HepG2 (cell line): ENCODE results near the gene UBR3. TPM values are rescaled to one million over a fixed set of nuclear protein-coding genes. Genes with fewer than 3 reads are reported as not detected.

Source experiments
- ATAC-seq: fragments of 200-7000 bp; cut with Tn5 transposase; 3 replicates; pipeline ENCODE4 v1.9.1; 2020; ENCODE audit warnings: mild to moderate bottlenecking, moderate library complexity
- BruUV-seq: library from RNA; stranded (reverse); fragments of 400-500 nt; replicated peaks from 2 replicates; lab custom pipeline; 2021; lab: Mats Ljungman, UMichigan
- CTCF ChIA-PET: fragments of 300-600 bp; formaldehyde crosslinking; extraction: SDS; loops from one replicate; lab custom pipeline; 2021; ENCODE audit warnings: low total read pairs, inconsistent platforms, low intra/inter-chr PET ratio; lab: Yijun Ruan, JAX
- POLR2A ChIA-PET: fragments of 350-600 bp; sonication (Branson Sonifier 250); formaldehyde crosslinking; loops from one replicate; lab custom pipeline; 2020; ENCODE audit warnings: antibody characterized with exemption, inconsistent platforms; lab: Yijun Ruan, JAX
- DNase-seq: peaks from one replicate; pipeline ENCODE4 v3.0.0-alpha.2; 2015; ENCODE audit warnings: low spot score
- FAIRE-seq: peaks from 3 replicates; lab custom pipeline; 2011; peaks lifted over from hg19 to GRCh38; lab: Jason Lieb, UNC
- H2AFZ ChIP-seq: one replicate; pipeline ENCODE4 v1.6.1; 2011; ENCODE audit warnings: low read length, inconsistent platforms
- H3K27ac ChIP-seq: fragments of 300-600 bp; 3 replicates; pipeline ENCODE4 v1.8.0; 2011; ENCODE audit warnings: mixed run types, mild to moderate bottlenecking, mixed read lengths, low read length, inconsistent platforms; ENCODE audit not compliant: insufficient read depth; ENCODE audit errors: extremely low read length
- H3K27me3 ChIP-seq, 2 experiments: fragments of 200-600 bp in 1 of 2; 2 replicates in 1 of 2; 3 replicates in 1 of 2; pipeline versions ENCODE4 v1.6.0 to v1.8.0; 2011; ENCODE audit warnings: low read length in 2 of 2, mild to moderate bottlenecking in 2 of 2, moderate library complexity in 2 of 2, inconsistent platforms in 1 of 2; ENCODE audit not compliant: insufficient read depth in 2 of 2, control insufficient read depth in 1 of 2
- H3K36me3 ChIP-seq, 2 experiments: fragments of 200-600 bp in 1 of 2; replicated peaks in 1 of 2; 2 replicates in 1 of 2; 3 replicates in 1 of 2; pipeline versions ENCODE4 v1.5.1 to v1.8.0; 2011; ENCODE audit warnings: low read length in 2 of 2, inconsistent platforms in 1 of 2; ENCODE audit not compliant: insufficient read depth in 2 of 2, control insufficient read depth in 1 of 2
- H3K4me1 ChIP-seq: 2 replicates; pipeline ENCODE4 v1.5.1; 2012; ENCODE audit warnings: low read length, inconsistent platforms; ENCODE audit not compliant: insufficient read depth
- H3K4me2 ChIP-seq: 2 replicates; pipeline ENCODE4 v1.6.0; 2011; ENCODE audit warnings: low read depth, low read length, inconsistent platforms
- H3K4me3 ChIP-seq, 3 experiments: fragments of 200-600 bp in 1 of 3; sonication (generic), shearing (Covaris generic) in 1 of 3; replicated peaks in 1 of 3; 2 replicates each; pipeline ENCODE4 v1.5.1; 2011 to 2016; ENCODE audit warnings: low read length in 3 of 3, inconsistent platforms in 2 of 3, low read depth in 2 of 3, mild to moderate bottlenecking in 2 of 3, control low read depth in 1 of 3, mixed read lengths in 1 of 3; ENCODE audit not compliant: insufficient read depth in 1 of 3
- H3K79me2 ChIP-seq: one replicate; pipeline ENCODE4 v1.6.1; 2011; ENCODE audit warnings: low read length, inconsistent platforms; ENCODE audit not compliant: insufficient read depth
- H3K9ac ChIP-seq: 2 replicates; pipeline ENCODE4 v1.6.0; 2011; ENCODE audit warnings: mild to moderate bottlenecking, low read depth, low read length, inconsistent platforms; ENCODE audit not compliant: insufficient read depth
- H3K9me3 ChIP-seq: 2 replicates; pipeline ENCODE4 v1.5.1; 2012; ENCODE audit warnings: mild to moderate bottlenecking, low read length
- H4K20me1 ChIP-seq: 2 replicates; pipeline ENCODE4 v1.6.0; 2011; ENCODE audit warnings: inconsistent platforms, mild to moderate bottlenecking, low read length, moderate library complexity; ENCODE audit not compliant: insufficient read depth
- RFX5 ChIP-seq: IDR thresholded peaks from 2 replicates; pipeline ENCODE4 v1.6.1; 2011; ENCODE audit warnings: low read depth, low read length, improper control_type of control experiment
- WGBS: methylation state at CpG from one replicate; pipeline ENCODE4 v1.1.6; 2017; ENCODE audit warnings: low lambda C conversion rate; 5-methylcytosine and 5-hydroxymethylcytosine counted together
- in situ Hi-C: cut with HindIII; loops from 2 replicates; pipeline ENCODE4 v1.10.0; 2017; ENCODE audit warnings: low pct_unique_long_range_greater_than_20kb; ENCODE audit not compliant: extremely low pct_ligation_motif_present
- intact Hi-C: fragments of 100-400 bp; cut with micrococcal nuclease; formaldehyde crosslinking; loops from one replicate; pipeline ENCODE4 v1.10.0; 2022; ENCODE audit not compliant: unreplicated experiment
- polyA plus RNA-seq, 8 experiments: library from polyadenylated mRNA; depleted of rRNA in 3 of 8; stranded (reverse) in 7 of 8; unstranded in 1 of 8; fragments of >200 nt; fragmentation: Illumina TruSeq in 4 of 8; extraction: Trizol in 4 of 8; gene quantifications; 2 replicates each; pipeline versions ENCODE4 v1.2.1 to v1.2.3, GENCODE V29; 2011 to 2016; ENCODE audit warnings: low read depth in 4 of 8, missing spikeins in 1 of 8, mixed read lengths in 1 of 8; ENCODE audit not compliant: insufficient read depth in 1 of 8
- total RNA-seq, 5 experiments: library from RNA; depleted of rRNA; stranded (reverse); fragments of >200 nt; fragmentation: Illumina TruSeq; extraction: Trizol; gene quantifications; 2 replicates each; pipeline ENCODE4 v1.2.3, GENCODE V29; 2016; ENCODE audit warnings: low read depth in 1 of 5
- TF ChIP-seq, protein P1 (sequence below): sonication (generic); formaldehyde crosslinking; IDR thresholded peaks from 2 replicates; pipeline ENCODE4 v1.5.0; 2020; ENCODE audit warnings: missing genetic modification reagents, mild to moderate bottlenecking, borderline replicate concordance
- TF ChIP-seq, protein P2 (sequence below): sonication (generic); formaldehyde crosslinking; IDR thresholded peaks from 2 replicates; pipeline ENCODE4 v1.9.0; 2021; ENCODE audit warnings: missing genetic modification reagents, mild to moderate bottlenecking, borderline replicate concordance

The UBR3 gene
- total and polyA plus RNA-seq, 2 of the 13 experiments (the other 11 are each of a cell fraction or from before 2014, with no cell fraction given), result 15.1 to 28.0 TPM

DNA sequence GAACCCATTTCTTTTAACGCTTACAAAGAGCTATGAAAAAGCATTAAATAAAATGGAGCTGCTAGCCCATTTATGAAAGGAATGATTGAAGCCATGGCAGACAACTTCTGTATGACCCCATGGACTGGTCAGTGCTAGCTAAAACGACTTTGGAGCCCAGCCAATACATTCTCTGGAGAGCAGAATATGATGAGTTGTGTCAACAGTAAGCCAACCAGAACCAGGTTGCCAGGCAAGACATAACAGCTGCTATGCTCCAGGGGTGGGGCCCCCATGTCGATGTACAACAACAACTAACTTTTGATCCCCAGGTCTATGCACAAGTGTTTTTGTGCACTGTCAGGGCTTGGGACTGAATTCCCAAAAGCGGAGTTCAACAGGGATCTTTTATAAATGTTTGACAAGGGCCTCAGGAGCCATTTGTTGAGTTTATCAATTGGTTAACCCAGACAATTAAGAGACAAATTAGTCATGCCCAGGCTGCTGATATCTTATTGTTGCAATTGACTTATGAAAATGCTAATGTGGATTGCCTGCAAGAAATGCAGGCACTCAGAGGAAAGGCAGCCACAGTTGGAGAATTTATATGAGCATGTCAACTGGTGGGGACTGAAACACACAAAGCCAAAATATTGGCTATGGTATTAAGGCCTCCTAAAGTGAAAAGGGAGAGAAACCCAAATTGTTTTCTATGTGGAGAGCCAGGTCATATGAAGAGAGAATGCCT is 286.1 kb downstream of the UBR3 start:
- DNase-seq (no peak), FAIRE-seq (no peak), ATAC-seq (no peak)
- H3K27ac ChIP-seq, result no peak overlapping the region
- POLR2A ChIA-PET, result no interaction called here
- H3K27me3 ChIP-seq, result peaks cover 2 to 41% of the 10 kb centered on the region in 2 experiments; a peak in 4 of 5 replicates
- H3K79me2 ChIP-seq, result no peaks in the 10 kb centered on the region
- TF ChIP-seq, protein P1, sequence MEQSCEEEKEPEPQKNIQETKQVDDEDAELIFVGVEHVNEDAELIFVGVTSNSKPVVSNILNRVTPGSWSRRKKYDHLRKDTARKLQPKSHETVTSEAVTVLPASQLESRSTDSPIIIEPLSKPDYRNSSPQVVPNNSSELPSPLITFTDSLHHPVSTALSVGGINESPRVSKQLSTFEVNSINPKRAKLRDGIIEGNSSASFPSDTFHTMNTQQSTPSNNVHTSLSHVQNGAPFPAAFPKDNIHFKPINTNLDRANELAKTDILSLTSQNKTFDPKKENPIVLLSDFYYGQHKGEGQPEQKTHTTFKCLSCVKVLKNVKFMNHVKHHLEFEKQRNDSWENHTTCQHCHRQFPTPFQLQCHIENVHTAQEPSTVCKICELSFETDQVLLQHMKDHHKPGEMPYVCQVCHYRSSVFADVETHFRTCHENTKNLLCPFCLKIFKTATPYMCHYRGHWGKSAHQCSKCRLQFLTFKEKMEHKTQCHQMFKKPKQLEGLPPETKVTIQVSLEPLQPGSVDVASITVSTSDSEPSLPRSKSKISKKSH (CRISPR knock-in tag), result no peak
- TF ChIP-seq, protein P2, sequence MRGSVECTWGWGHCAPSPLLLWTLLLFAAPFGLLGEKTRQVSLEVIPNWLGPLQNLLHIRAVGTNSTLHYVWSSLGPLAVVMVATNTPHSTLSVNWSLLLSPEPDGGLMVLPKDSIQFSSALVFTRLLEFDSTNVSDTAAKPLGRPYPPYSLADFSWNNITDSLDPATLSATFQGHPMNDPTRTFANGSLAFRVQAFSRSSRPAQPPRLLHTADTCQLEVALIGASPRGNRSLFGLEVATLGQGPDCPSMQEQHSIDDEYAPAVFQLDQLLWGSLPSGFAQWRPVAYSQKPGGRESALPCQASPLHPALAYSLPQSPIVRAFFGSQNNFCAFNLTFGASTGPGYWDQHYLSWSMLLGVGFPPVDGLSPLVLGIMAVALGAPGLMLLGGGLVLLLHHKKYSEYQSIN, result no peak
- TF ChIP-seq RFX5, result peak; percentile 85
- in situ Hi-C loops, result no loop called here
- no peak overlapping the region for H3K4me3 ChIP-seq
- intact Hi-C loops, result no loop called here
- H2AFZ ChIP-seq, result no peak overlapping the region
- no peak overlapping the region for H3K4me2 ChIP-seq
- WGBS, result 31% methylated on average over 4 of the region's 4 CpGs
- peaks cover 6% of the 10 kb centered on the region for H3K9me3 ChIP-seq
- H3K4me1 ChIP-seq, result no peaks in the 10 kb centered on the region
- CTCF ChIA-PET, result no interaction called here
- H3K36me3 ChIP-seq, result no peaks in the 10 kb centered on the region
- H3K9ac ChIP-seq, result no peak overlapping the region
- no TSS peak for BruUV-seq
- H4K20me1 ChIP-seq, result no peaks in the 10 kb centered on the region
